Astrocyte of the spinal cord (primary cell): ENCODE data around the gene TRIO.
A peak's percentile ranks its signal among the peaks of the same experiment; 100 is the strongest.

Experiments
- DNase-seq: peaks from one replicate; pipeline ENCODE4 v3.0.0; 2011; ENCODE audit warnings: low read depth, low spot score
- H3K4me3 ChIP-seq: 2 replicates; pipeline ENCODE4 v1.5.1; 2011; ENCODE audit warnings: low read depth, mild to moderate bottlenecking, low read length, moderate library complexity
- in situ Hi-C: cut with HindIII; loops from 2 replicates; pipeline ENCODE4 v1.10.0; 2017; ENCODE audit warnings: low sequenced_read_pairs
- TF ChIP-seq, protein P1 (sequence below): IDR thresholded peaks from 2 replicates; pipeline ENCODE4 v1.5.1; 2012; ENCODE audit warnings: low read depth, mild to moderate bottlenecking, low read length, inconsistent platforms

TRIO gene

DNA sequence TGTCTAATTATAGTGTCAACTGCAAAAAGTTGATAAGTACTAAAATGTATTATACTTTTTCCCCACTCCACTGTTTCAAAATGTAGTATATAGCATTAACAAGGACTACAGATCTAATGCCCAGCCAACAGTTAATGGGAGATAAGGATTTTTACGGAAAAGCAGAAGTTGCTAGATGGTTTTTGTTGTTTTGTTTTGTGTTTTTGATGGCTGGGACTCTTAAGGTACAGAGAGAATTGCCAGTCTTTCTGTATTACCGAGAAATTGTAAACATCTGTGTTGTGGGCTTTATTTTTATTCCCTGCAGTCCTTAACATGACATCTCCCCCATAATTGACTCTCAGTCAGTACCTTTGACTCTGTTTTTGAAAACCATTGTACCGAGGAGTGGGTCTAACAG, 44.0 kb downstream of the TRIO start:
- no peak overlapping the region for H3K4me3 ChIP-seq
- no peak for DNase-seq
- in situ Hi-C loops, result no loop called here

DNA sequence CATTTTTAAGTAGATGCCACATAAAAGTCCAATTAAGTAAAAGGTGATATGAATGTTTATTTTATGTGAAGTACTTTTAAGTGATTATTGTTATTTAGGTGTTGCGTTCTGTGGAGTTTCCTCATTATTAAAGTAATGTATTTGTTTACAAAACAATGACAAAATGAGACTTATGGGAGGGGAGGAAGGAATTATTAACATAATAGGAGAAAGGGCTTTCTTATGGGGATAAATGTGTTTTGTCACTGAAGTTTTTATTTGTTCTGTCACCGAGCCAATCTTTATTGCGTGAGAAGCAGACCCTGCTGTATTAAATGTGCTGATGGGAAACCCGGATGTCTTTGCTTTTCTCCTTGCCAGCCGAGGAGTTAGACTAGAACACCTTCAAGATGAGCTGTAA, 44.5 kb downstream of the TRIO start:
- no peak overlapping the region for H3K4me3 ChIP-seq
- in situ Hi-C loops, result no loop called here
- no peak for DNase-seq
- TF ChIP-seq, protein P1, sequence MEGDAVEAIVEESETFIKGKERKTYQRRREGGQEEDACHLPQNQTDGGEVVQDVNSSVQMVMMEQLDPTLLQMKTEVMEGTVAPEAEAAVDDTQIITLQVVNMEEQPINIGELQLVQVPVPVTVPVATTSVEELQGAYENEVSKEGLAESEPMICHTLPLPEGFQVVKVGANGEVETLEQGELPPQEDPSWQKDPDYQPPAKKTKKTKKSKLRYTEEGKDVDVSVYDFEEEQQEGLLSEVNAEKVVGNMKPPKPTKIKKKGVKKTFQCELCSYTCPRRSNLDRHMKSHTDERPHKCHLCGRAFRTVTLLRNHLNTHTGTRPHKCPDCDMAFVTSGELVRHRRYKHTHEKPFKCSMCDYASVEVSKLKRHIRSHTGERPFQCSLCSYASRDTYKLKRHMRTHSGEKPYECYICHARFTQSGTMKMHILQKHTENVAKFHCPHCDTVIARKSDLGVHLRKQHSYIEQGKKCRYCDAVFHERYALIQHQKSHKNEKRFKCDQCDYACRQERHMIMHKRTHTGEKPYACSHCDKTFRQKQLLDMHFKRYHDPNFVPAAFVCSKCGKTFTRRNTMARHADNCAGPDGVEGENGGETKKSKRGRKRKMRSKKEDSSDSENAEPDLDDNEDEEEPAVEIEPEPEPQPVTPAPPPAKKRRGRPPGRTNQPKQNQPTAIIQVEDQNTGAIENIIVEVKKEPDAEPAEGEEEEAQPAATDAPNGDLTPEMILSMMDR, result no peak

More for the DNA sequence above, 44.0 kb downstream of the TRIO start:
- TF ChIP-seq, protein P1, result no peak

- in situ Hi-C loops, result no loop called here
- no peak overlapping the region for H3K4me3 ChIP-seq
- DNase-seq, result peak; percentile 45
- TF ChIP-seq, protein P1, result no peak
These were observed 45.6 kb downstream of the TRIO start for GRCh38 chr5:14188778-14189177.

- TF ChIP-seq, protein P1, result no peak
- H3K4me3 ChIP-seq, result no peak overlapping the region
These were observed 46.5 kb downstream of the TRIO start for GRCh38 chr5:14189680-14190079.

DNA sequence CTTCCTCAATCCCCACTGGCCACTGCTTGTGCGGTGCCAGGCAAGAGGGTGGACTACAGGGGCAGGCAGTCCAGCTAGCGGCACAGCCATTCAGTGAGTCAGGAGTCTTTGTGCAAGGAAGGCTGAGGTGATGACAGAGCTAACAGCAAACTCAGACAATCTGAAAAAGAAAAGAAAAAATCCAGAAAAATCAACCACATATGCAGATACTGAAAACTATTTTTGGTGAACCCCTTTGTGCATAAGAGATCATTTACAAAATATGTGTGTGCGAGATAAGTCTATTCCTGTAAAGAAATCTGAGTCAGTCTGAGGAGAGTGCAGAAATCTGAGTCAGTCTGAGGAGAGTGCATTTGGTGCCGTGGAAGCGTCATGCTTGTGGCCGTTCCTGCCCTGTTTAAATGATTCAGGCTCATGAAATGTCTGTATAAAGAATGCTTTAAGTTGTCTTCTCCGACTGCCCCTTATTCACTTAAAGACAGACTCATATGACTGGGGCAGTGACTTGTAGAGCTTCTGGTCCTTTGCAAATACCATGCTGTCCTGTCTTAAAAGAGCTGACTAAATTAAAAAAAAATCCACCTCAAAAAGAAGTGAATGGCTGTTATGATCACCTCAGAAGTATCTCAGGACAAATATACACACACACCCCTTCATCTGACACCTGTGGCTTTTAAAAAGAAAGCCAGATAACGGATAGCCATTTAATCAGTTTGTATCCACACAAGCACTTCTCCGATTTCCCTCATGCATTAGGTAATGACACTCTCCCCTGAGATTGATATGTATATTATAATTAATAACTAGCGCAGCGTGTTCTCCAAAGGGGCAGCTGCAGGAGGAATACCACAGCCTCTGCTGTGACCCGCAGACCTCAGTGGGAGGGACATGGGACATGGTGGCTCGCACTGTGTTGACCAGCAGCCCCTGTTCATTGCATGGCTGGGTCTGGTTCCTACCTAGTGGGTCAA, 47.3 kb downstream of the TRIO start:
- in situ Hi-C loops, result no loop called here
- no peak overlapping the region for H3K4me3 ChIP-seq
- peak; percentile 98 for DNase-seq
- TF ChIP-seq, protein P1, result no peak

More at GRCh38 chr5:14189680-14190079, 46.5 kb downstream of the TRIO start:
- in situ Hi-C loops, result no loop called here
- DNase-seq, result no peak

- TF ChIP-seq, protein P1, result no peak
- no peak overlapping the region for H3K4me3 ChIP-seq
- no peak for DNase-seq
- in situ Hi-C loops, result no loop called here
These were observed 48.2 kb downstream of the TRIO start for GRCh38 chr5:14191325-14191724.
